HepG2 (cell line): ENCODE results near the gene FNIP2. TPM values are rescaled to one million over a fixed set of nuclear protein-coding genes. Genes with fewer than 3 reads are reported as not detected.

ENCODE experiments used
- ATAC-seq: fragments of 200-7000 bp; cut with Tn5 transposase; 3 replicates; pipeline ENCODE4 v1.9.1; 2020; ENCODE audit warnings: mild to moderate bottlenecking, moderate library complexity
- BruUV-seq: library from RNA; stranded (reverse); fragments of 400-500 nt; replicated peaks from 2 replicates; lab custom pipeline; 2021; lab: Mats Ljungman, UMichigan
- CTCF ChIA-PET: fragments of 300-600 bp; formaldehyde crosslinking; extraction: SDS; loops from one replicate; lab custom pipeline; 2021; ENCODE audit warnings: low total read pairs, inconsistent platforms, low intra/inter-chr PET ratio; lab: Yijun Ruan, JAX
- POLR2A ChIA-PET: fragments of 350-600 bp; sonication (Branson Sonifier 250); formaldehyde crosslinking; loops from one replicate; lab custom pipeline; 2020; ENCODE audit warnings: antibody characterized with exemption, inconsistent platforms; lab: Yijun Ruan, JAX
- DNase-seq: peaks from one replicate; pipeline ENCODE4 v3.0.0-alpha.2; 2015; ENCODE audit warnings: low spot score
- FAIRE-seq: peaks from 3 replicates; lab custom pipeline; 2011; peaks lifted over from hg19 to GRCh38; lab: Jason Lieb, UNC
- H2AFZ ChIP-seq: one replicate; pipeline ENCODE4 v1.6.1; 2011; ENCODE audit warnings: low read length, inconsistent platforms
- H3K27ac ChIP-seq: fragments of 300-600 bp; 3 replicates; pipeline ENCODE4 v1.8.0; 2011; ENCODE audit warnings: mixed run types, mild to moderate bottlenecking, mixed read lengths, low read length, inconsistent platforms; ENCODE audit not compliant: insufficient read depth; ENCODE audit errors: extremely low read length
- H3K27me3 ChIP-seq, 2 experiments: fragments of 200-600 bp in 1 of 2; 2 replicates in 1 of 2; 3 replicates in 1 of 2; pipeline versions ENCODE4 v1.6.0 to v1.8.0; 2011; ENCODE audit warnings: low read length in 2 of 2, mild to moderate bottlenecking in 2 of 2, moderate library complexity in 2 of 2, inconsistent platforms in 1 of 2; ENCODE audit not compliant: insufficient read depth in 2 of 2, control insufficient read depth in 1 of 2
- H3K36me3 ChIP-seq, 2 experiments: fragments of 200-600 bp in 1 of 2; replicated peaks in 1 of 2; 2 replicates in 1 of 2; 3 replicates in 1 of 2; pipeline versions ENCODE4 v1.5.1 to v1.8.0; 2011; ENCODE audit warnings: low read length in 2 of 2, inconsistent platforms in 1 of 2; ENCODE audit not compliant: insufficient read depth in 2 of 2, control insufficient read depth in 1 of 2
- H3K4me1 ChIP-seq: 2 replicates; pipeline ENCODE4 v1.5.1; 2012; ENCODE audit warnings: low read length, inconsistent platforms; ENCODE audit not compliant: insufficient read depth
- H3K4me2 ChIP-seq: 2 replicates; pipeline ENCODE4 v1.6.0; 2011; ENCODE audit warnings: low read depth, low read length, inconsistent platforms
- H3K4me3 ChIP-seq, 3 experiments: fragments of 200-600 bp in 1 of 3; sonication (generic), shearing (Covaris generic) in 1 of 3; replicated peaks in 1 of 3; 2 replicates each; pipeline ENCODE4 v1.5.1; 2011 to 2016; ENCODE audit warnings: low read length in 3 of 3, inconsistent platforms in 2 of 3, low read depth in 2 of 3, mild to moderate bottlenecking in 2 of 3, control low read depth in 1 of 3, mixed read lengths in 1 of 3; ENCODE audit not compliant: insufficient read depth in 1 of 3
- H3K79me2 ChIP-seq: one replicate; pipeline ENCODE4 v1.6.1; 2011; ENCODE audit warnings: low read length, inconsistent platforms; ENCODE audit not compliant: insufficient read depth
- H3K9ac ChIP-seq: 2 replicates; pipeline ENCODE4 v1.6.0; 2011; ENCODE audit warnings: mild to moderate bottlenecking, low read depth, low read length, inconsistent platforms; ENCODE audit not compliant: insufficient read depth
- H3K9me3 ChIP-seq: 2 replicates; pipeline ENCODE4 v1.5.1; 2012; ENCODE audit warnings: mild to moderate bottlenecking, low read length
- H4K20me1 ChIP-seq: 2 replicates; pipeline ENCODE4 v1.6.0; 2011; ENCODE audit warnings: inconsistent platforms, mild to moderate bottlenecking, low read length, moderate library complexity; ENCODE audit not compliant: insufficient read depth
- E2F1 ChIP-seq: sonication (generic); formaldehyde crosslinking; IDR thresholded peaks from 2 replicates; pipeline ENCODE4 v1.5.0; 2020; ENCODE audit warnings: missing genetic modification reagents
- HNRNPH1 ChIP-seq: fragments of 200-400 bp; formaldehyde crosslinking; optimal IDR thresholded peaks from 2 replicates; pipeline ENCODE3; 2017; ENCODE audit warnings: mild to moderate bottlenecking, low read depth, low read length
- HOXA7 ChIP-seq: sonication (generic); formaldehyde crosslinking; IDR thresholded peaks from 2 replicates; pipeline ENCODE4 v1.8.1; 2022; ENCODE audit warnings: mild to moderate bottlenecking, missing genetic modification reagents, moderate library complexity
- KLF15 ChIP-seq: sonication (generic); formaldehyde crosslinking; IDR thresholded peaks from 2 replicates; pipeline ENCODE4 v1.8.1; 2023; ENCODE audit warnings: borderline replicate concordance, mild to moderate bottlenecking, inconsistent platforms, missing genetic modification reagents, mixed read lengths
- NFIC ChIP-seq: IDR thresholded peaks from 2 replicates; pipeline ENCODE4 v1.6.1; 2012; ENCODE audit warnings: mild to moderate bottlenecking, low read length, inconsistent platforms
- PRDM4 ChIP-seq: sonication (generic); formaldehyde crosslinking; IDR thresholded peaks from 2 replicates; pipeline ENCODE4 v1.9.0; 2021; ENCODE audit warnings: missing genetic modification reagents, borderline replicate concordance
- RBM22 ChIP-seq: fragments of 200-400 bp; formaldehyde crosslinking; optimal IDR thresholded peaks from 2 replicates; pipeline ENCODE3; 2017; ENCODE audit warnings: mild to moderate bottlenecking, low read length, moderate library complexity
- SOX13 ChIP-seq, 3 experiments: fragments of 450-650 bp in 1 of 3; sonication (generic) in 1 of 3; formaldehyde crosslinking in 1 of 3; IDR thresholded peaks in 2 of 3; conservative IDR thresholded peaks in 1 of 3; 2 replicates each; pipeline versions ENCODE4 v1.5.0 to v1.6.1; 2016 to 2020; ENCODE audit warnings: antibody characterized with exemption in 1 of 3, mild to moderate bottlenecking in 1 of 3, missing compliant biosample characterization in 1 of 3, missing genetic modification reagents in 1 of 3, moderate library complexity in 1 of 3
- ZBTB21 ChIP-seq: sonication (generic); formaldehyde crosslinking; IDR thresholded peaks from 2 replicates; pipeline ENCODE4 v1.4.0; 2020; ENCODE audit warnings: missing genetic modification reagents
- ZNF17 ChIP-seq: sonication (generic); formaldehyde crosslinking; IDR thresholded peaks from 2 replicates; pipeline ENCODE4 v1.5.0; 2020; ENCODE audit warnings: mild to moderate bottlenecking, missing genetic modification reagents
- ZNF296 ChIP-seq: sonication (generic); formaldehyde crosslinking; conservative IDR thresholded peaks from 2 replicates; pipeline ENCODE4 v1.5.0; 2020; ENCODE audit warnings: mild to moderate bottlenecking, missing genetic modification reagents
- ZNF331 ChIP-seq: sonication (generic); formaldehyde crosslinking; IDR thresholded peaks from 2 replicates; pipeline ENCODE4 v1.4.0; 2020; ENCODE audit warnings: missing genetic modification reagents
- ZNF33B ChIP-seq: sonication (generic); formaldehyde crosslinking; IDR thresholded peaks from 2 replicates; pipeline ENCODE4 v1.5.1; 2020; ENCODE audit warnings: mild to moderate bottlenecking, missing genetic modification reagents
- ZNF460 ChIP-seq: sonication (generic); formaldehyde crosslinking; IDR thresholded peaks from 2 replicates; pipeline ENCODE4 v1.5.1; 2020; ENCODE audit warnings: missing genetic modification reagents, mild to moderate bottlenecking, borderline replicate concordance
- ZNF530 ChIP-seq: sonication (generic); formaldehyde crosslinking; IDR thresholded peaks from 2 replicates; pipeline ENCODE4 v1.5.0; 2020; ENCODE audit warnings: low read depth, mild to moderate bottlenecking, missing genetic modification reagents
- ZNF879 ChIP-seq: sonication (generic); formaldehyde crosslinking; IDR thresholded peaks from 2 replicates; pipeline ENCODE4 v1.8.1; 2023; ENCODE audit warnings: missing genetic modification reagents
- WGBS: methylation state at CpG from one replicate; pipeline ENCODE4 v1.1.6; 2017; ENCODE audit warnings: low lambda C conversion rate; 5-methylcytosine and 5-hydroxymethylcytosine counted together
- in situ Hi-C: cut with HindIII; loops from 2 replicates; pipeline ENCODE4 v1.10.0; 2017; ENCODE audit warnings: low pct_unique_long_range_greater_than_20kb; ENCODE audit not compliant: extremely low pct_ligation_motif_present
- intact Hi-C: fragments of 100-400 bp; cut with micrococcal nuclease; formaldehyde crosslinking; loops from one replicate; pipeline ENCODE4 v1.10.0; 2022; ENCODE audit not compliant: unreplicated experiment
- polyA plus RNA-seq, 8 experiments: library from polyadenylated mRNA; depleted of rRNA in 3 of 8; stranded (reverse) in 7 of 8; unstranded in 1 of 8; fragments of >200 nt; fragmentation: Illumina TruSeq in 4 of 8; extraction: Trizol in 4 of 8; gene quantifications; 2 replicates each; pipeline versions ENCODE4 v1.2.1 to v1.2.3, GENCODE V29; 2011 to 2016; ENCODE audit warnings: low read depth in 4 of 8, missing spikeins in 1 of 8, mixed read lengths in 1 of 8; ENCODE audit not compliant: insufficient read depth in 1 of 8
- total RNA-seq, 5 experiments: library from RNA; depleted of rRNA; stranded (reverse); fragments of >200 nt; fragmentation: Illumina TruSeq; extraction: Trizol; gene quantifications; 2 replicates each; pipeline ENCODE4 v1.2.3, GENCODE V29; 2016; ENCODE audit warnings: low read depth in 1 of 5

Gene FNIP2
- total and polyA plus RNA-seq, 2 of the 13 experiments (the other 11 are each of a cell fraction or from before 2014, with no cell fraction given) = 15.5 to 21.0 TPM

- no peak for TF ChIP-seq ZNF33B (CRISPR knock-in tag)
- TF ChIP-seq KLF15 = no peak
- TF ChIP-seq SOX13 (IDR thresholded peaks at IDR 0.05) = no peak
- no peak for TF ChIP-seq SOX13 (CRISPR knock-in tag; conservative IDR thresholded peaks at IDR 0.05 in 1 of 2, IDR thresholded peaks at IDR 0.05 in 1 of 2)
- TF ChIP-seq NFIC = no peak
- no peak for TF ChIP-seq ZNF296
Measured at GRCh38 chr4:158912806-158913205, 144.0 kb downstream of the FNIP2 start (continued).

GRCh38 chr4:158913766-158914165 lies 144.9 kb downstream of the FNIP2 start:
- intact Hi-C loops (no loop called here), in situ Hi-C loops (no loop called here)
- Histone ChIP-seq H4K20me1 (no peaks in the 10 kb centered on the region), H3K9me3 (no peaks in the 10 kb centered on the region), H3K4me1 (no peaks in the 10 kb centered on the region), H3K4me2 (no peak overlapping the region), H3K79me2 (no peaks in the 10 kb centered on the region), H3K27me3 (no peaks in the 10 kb centered on the region), H3K9ac (no peak overlapping the region), H3K4me3 (no peak overlapping the region), H2AFZ (no peak overlapping the region), H3K36me3 (no peaks in the 10 kb centered on the region), H3K27ac (no peak overlapping the region)
- no peak for DNase-seq
- WGBS = 83% methylated on average over 5 of the region's 5 CpGs
- POLR2A ChIA-PET = no interaction called here
- no peak for TF ChIP-seq ZNF460
- TF ChIP-seq ZBTB21 = no peak
- CTCF ChIA-PET = no interaction called here
- no peak for FAIRE-seq
- no TSS peak for BruUV-seq
- no peak for ATAC-seq

- no peak overlapping the region for H3K4me3 ChIP-seq
- FAIRE-seq (no peak), ATAC-seq (no peak), DNase-seq (no peak)
- no peaks in the 10 kb centered on the region for H3K79me2 ChIP-seq
- no peak overlapping the region for H2AFZ ChIP-seq
- H3K4me2 ChIP-seq = no peak overlapping the region
- 95% methylated on average over 5 of the region's 5 CpGs for WGBS
- H3K27me3 ChIP-seq = no peaks in the 10 kb centered on the region
- no peaks in the 10 kb centered on the region for H3K9me3 ChIP-seq
- H3K36me3 ChIP-seq = no peaks in the 10 kb centered on the region
- H3K27ac ChIP-seq = no peak overlapping the region
- H3K4me1 ChIP-seq = no peaks in the 10 kb centered on the region
- intact Hi-C loops = no loop called here
- CTCF ChIA-PET = no interaction called here
- POLR2A ChIA-PET = no interaction called here
- in situ Hi-C loops = no loop called here
- BruUV-seq = no TSS peak
- H3K9ac ChIP-seq = no peak overlapping the region
- no peaks in the 10 kb centered on the region for H4K20me1 ChIP-seq
- no peak for TF ChIP-seq ZNF331 (CRISPR knock-in tag)
- TF ChIP-seq ZNF879 (CRISPR knock-in tag) = no peak
- no peak for TF ChIP-seq RBM22
- TF ChIP-seq PRDM4 (CRISPR knock-in tag) = no peak
- no peak for TF ChIP-seq E2F1 (CRISPR knock-in tag)
- TF ChIP-seq ZNF17 (CRISPR knock-in tag) = no peak
- TF ChIP-seq HNRNPH1 = no peak
- no peak for TF ChIP-seq ZNF530 (CRISPR knock-in tag)
- TF ChIP-seq HOXA7 (CRISPR knock-in tag) = no peak
Measured at GRCh38 chr4:158914218-158914617, 145.4 kb downstream of the FNIP2 start.
